GM19438 (cell line): ENCODE data around the gene KRT39.
"Not testable (repeated sequence)": the region's sequence is repeated elsewhere in the genome, so short reads cannot be mapped to it uniquely, and the experiment has no call there.

Experiments used
- ATAC-seq: cut with Tn5 transposase; IDR thresholded peaks from one replicate; pipeline ENCODE4 v1.9.1; 2021; ENCODE audit warnings: low read depth; ENCODE audit not compliant: unreplicated experiment

The KRT39 gene

GRCh38 chr17:40944531-40944930 is 22.2 kb downstream of the KRT39 start:
- ATAC-seq = no peak

- no peak for ATAC-seq
These were observed 24.2 kb downstream of the KRT39 start for GRCh38 chr17:40942553-40942952.

- no peak for ATAC-seq
These were observed 26.5 kb downstream of the KRT39 start for GRCh38 chr17:40940266-40940665.

- no peak for ATAC-seq
These were observed 27.8 kb downstream of the KRT39 start for GRCh38 chr17:40938981-40939380.

GRCh38 chr17:40937384-40937819 is 29.3 kb downstream of the KRT39 start, which contains the start of gene KRT23:
Gene KRT23, minus strand, starts transcription at chr17:40937646. Its CDS starts 1,043 bp downstream, at chr17:40936603.
- no peak for ATAC-seq

- ATAC-seq = no peak
These were observed 29.8 kb downstream of the KRT39 start for GRCh38 chr17:40936976-40937375.

GRCh38 chr17:40936437-40936971 is 30.2 kb downstream of the KRT39 start:
- no peak for ATAC-seq

- ATAC-seq = no peak
These were observed 31.1 kb downstream of the KRT39 start for GRCh38 chr17:40935624-40936023.

GRCh38 chr17:40932608-40933007 is 34.1 kb downstream of the KRT39 start:
- no peak for ATAC-seq

- ATAC-seq = no peak
These were observed 35.4 kb downstream of the KRT39 start for GRCh38 chr17:40931311-40931710.

- ATAC-seq = no peak
These were observed 40.4 kb downstream of the KRT39 start for GRCh38 chr17:40926341-40926740.

GRCh38 chr17:40922239-40922638 is 44.5 kb downstream of the KRT39 start:
- no peak for ATAC-seq

- no peak for ATAC-seq
These were observed 45.7 kb downstream of the KRT39 start for GRCh38 chr17:40921026-40921425.

GRCh38 chr17:40917116-40917515 is 49.6 kb downstream of the KRT39 start:
- not testable (repeated sequence) for ATAC-seq

GRCh38 chr17:40916366-40916765 is 50.4 kb downstream of the KRT39 start:
- ATAC-seq = no peak

GRCh38 chr17:40915721-40916256 is 51.0 kb downstream of the KRT39 start:
- ATAC-seq = no peak

GRCh38 chr17:40915199-40915661 is 51.5 kb downstream of the KRT39 start:
- ATAC-seq = no peak

- no peak for ATAC-seq
These were observed 52.5 kb downstream of the KRT39 start for GRCh38 chr17:40914075-40914855.

- no peak for ATAC-seq
These were observed 54.1 kb downstream of the KRT39 start for GRCh38 chr17:40912486-40913210.

GRCh38 chr17:40910441-40910841 is 56.3 kb downstream of the KRT39 start:
- no peak for ATAC-seq

- ATAC-seq = no peak
These were observed 57.0 kb downstream of the KRT39 start for GRCh38 chr17:40909755-40910154.
